HG03039 (cell line): ENCODE data around the gene TUFM.
A peak's percentile ranks its signal among the peaks of the same experiment; 100 is the strongest.
"Not testable (repeated sequence)": the region's sequence is repeated elsewhere in the genome, so short reads cannot be mapped to it uniquely, and the experiment has no call there.

Source experiments
- ATAC-seq: cut with Tn5 transposase; IDR thresholded peaks from one replicate; pipeline ENCODE4 v1.9.1; 2021; ENCODE audit warnings: mild to moderate bottlenecking, moderate library complexity; ENCODE audit not compliant: unreplicated experiment

The TUFM gene

GRCh38 chr16:28875134-28876018, 29.2 kb upstream of the TUFM start:
- no peak for ATAC-seq

- no peak for ATAC-seq
Measured at GRCh38 chr16:28874406-28874805, 28.3 kb upstream of the TUFM start.

- ATAC-seq = no peak
Measured at GRCh38 chr16:28873543-28874201, 27.5 kb upstream of the TUFM start.

GRCh38 chr16:28872952-28873351, 26.8 kb upstream of the TUFM start:
- no peak for ATAC-seq

GRCh38 chr16:28869201-28869600, 23.1 kb upstream of the TUFM start:
- ATAC-seq = no peak

GRCh38 chr16:28867646-28868045, 21.5 kb upstream of the TUFM start:
- ATAC-seq = not testable (repeated sequence)

- no peak for ATAC-seq
Measured at GRCh38 chr16:28867241-28867640, 21.1 kb upstream of the TUFM start.

GRCh38 chr16:28866454-28866804, 20.3 kb upstream of the TUFM start:
- ATAC-seq = no peak

- no peak for ATAC-seq
Measured at GRCh38 chr16:28865722-28866453, 19.7 kb upstream of the TUFM start.

- ATAC-seq = no peak
Measured at GRCh38 chr16:28865001-28865688, 19.0 kb upstream of the TUFM start.

- peak; percentile 8 for ATAC-seq
Measured at GRCh38 chr16:28863929-28864793, 18.0 kb upstream of the TUFM start.

- no peak for ATAC-seq
Measured at GRCh38 chr16:28859326-28859725, 13.2 kb upstream of the TUFM start.

- ATAC-seq = no peak
Measured at GRCh38 chr16:28858421-28858820, 12.3 kb upstream of the TUFM start.

GRCh38 chr16:28846933-28847273, 755 bp upstream of the TUFM start:
- no peak for ATAC-seq

- no peak for ATAC-seq
Measured at GRCh38 chr16:28845761-28846079, 428 bp downstream of the TUFM start.

GRCh38 chr16:28845293-28845692, 855 bp downstream of the TUFM start:
- no peak for ATAC-seq

GRCh38 chr16:28844226-28844885, 1.8 kb downstream of the TUFM start:
- ATAC-seq = no peak

- no peak for ATAC-seq
Measured at GRCh38 chr16:28843766-28844165, 2.4 kb downstream of the TUFM start.

GRCh38 chr16:28842696-28843095, 3.5 kb downstream of the TUFM start:
- ATAC-seq = no peak

- ATAC-seq = no peak
Measured at GRCh38 chr16:28839899-28840298, 6.2 kb downstream of the TUFM start.
